Mesodermal cell (in vitro differentiated cells): ENCODE measurements around the gene PLXND1.

ENCODE experiments used
- H3K27ac ChIP-seq: 2 replicates; pipeline ENCODE4 v1.7.0; 2013; ENCODE audit warnings: mild to moderate bottlenecking, low read depth, low read length, moderate library complexity; ENCODE audit not compliant: severe bottlenecking
- H3K36me3 ChIP-seq: 2 replicates; pipeline ENCODE4 v1.7.1; 2013; ENCODE audit warnings: mild to moderate bottlenecking, low read length, moderate library complexity; ENCODE audit not compliant: control insufficient read depth, insufficient read depth
- H3K4me1 ChIP-seq: one replicate; pipeline ENCODE4 v1.7.1; 2013; ENCODE audit warnings: mild to moderate bottlenecking, low read length; ENCODE audit not compliant: insufficient read depth, control insufficient read depth, poor library complexity, severe bottlenecking
- H3K4me3 ChIP-seq: 2 replicates; pipeline ENCODE4 v1.7.0; 2013; ENCODE audit warnings: low read length, control low read depth, mild to moderate bottlenecking; ENCODE audit not compliant: insufficient read depth, poor library complexity, severe bottlenecking; ENCODE audit errors: extremely low read depth
- H3K9me3 ChIP-seq: 2 replicates; pipeline ENCODE4 v1.7.1; 2013; ENCODE audit warnings: mild to moderate bottlenecking, low read length, moderate library complexity; ENCODE audit not compliant: control insufficient read depth
- WGBS, 2 experiments: methylation state at CpG; one replicate each; pipeline ENCODE4 v1.1.5; 2013; ENCODE audit warnings: missing lambda C conversion rate in 2 of 2; ENCODE audit not compliant: insufficient coverage in 2 of 2; 5-methylcytosine and 5-hydroxymethylcytosine counted together

The PLXND1 gene

GRCh38 chr3:129571605-129572547 lies 34.6 kb downstream of the PLXND1 start:
- no peak overlapping the region for H3K4me3 ChIP-seq
- H3K36me3 ChIP-seq = peaks cover 94% of the 10 kb centered on the region
- WGBS, 2 experiments = 98% methylated on average over 19 to 22 of the region's 22 CpGs

DNA sequence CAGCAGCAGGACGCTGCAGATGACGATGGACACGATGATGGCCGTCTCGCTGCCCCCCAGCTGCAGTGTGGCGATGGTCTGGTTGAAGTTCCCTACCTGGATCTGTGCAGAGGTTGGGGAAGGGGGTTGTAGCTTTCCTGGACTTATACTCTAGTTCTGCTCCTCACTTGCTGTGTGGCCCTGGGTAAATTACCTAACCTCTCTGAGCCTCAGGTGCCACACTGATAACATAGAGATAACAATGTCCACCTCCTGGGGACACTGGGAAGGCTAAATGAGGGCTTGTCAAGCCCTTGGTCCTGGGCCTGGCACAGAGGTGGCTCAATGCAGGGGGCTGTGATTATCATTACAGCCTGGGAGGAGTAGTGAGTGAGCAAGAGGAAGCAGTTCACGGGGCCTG lies 36.6 kb downstream of the PLXND1 start:
- H3K4me1 ChIP-seq = no peaks in the 10 kb centered on the region
- WGBS, 2 experiments = 100% methylated on average over 2 to 6 of the region's 7 CpGs
- no peaks in the 10 kb centered on the region for H3K9me3 ChIP-seq
- no peak overlapping the region for H3K27ac ChIP-seq
- H3K36me3 ChIP-seq = peaks cover 94% of the 10 kb centered on the region
- H3K4me3 ChIP-seq = no peak overlapping the region

More at GRCh38 chr3:129571605-129572547, 34.6 kb downstream of the PLXND1 start:
- Histone ChIP-seq H3K27ac (no peak overlapping the region), H3K4me1 (no peaks in the 10 kb centered on the region), H3K9me3 (no peaks in the 10 kb centered on the region)

GRCh38 chr3:129567939-129568338 lies 38.5 kb downstream of the PLXND1 start:
- Histone ChIP-seq H3K27ac (no peak overlapping the region), H3K9me3 (no peaks in the 10 kb centered on the region), H3K4me1 (no peaks in the 10 kb centered on the region), H3K36me3 (peaks cover 94% of the 10 kb centered on the region), H3K4me3 (no peak overlapping the region)
- WGBS, 2 experiments = 88 to 95% methylated on average over 5 of the region's 6 CpGs

DNA sequence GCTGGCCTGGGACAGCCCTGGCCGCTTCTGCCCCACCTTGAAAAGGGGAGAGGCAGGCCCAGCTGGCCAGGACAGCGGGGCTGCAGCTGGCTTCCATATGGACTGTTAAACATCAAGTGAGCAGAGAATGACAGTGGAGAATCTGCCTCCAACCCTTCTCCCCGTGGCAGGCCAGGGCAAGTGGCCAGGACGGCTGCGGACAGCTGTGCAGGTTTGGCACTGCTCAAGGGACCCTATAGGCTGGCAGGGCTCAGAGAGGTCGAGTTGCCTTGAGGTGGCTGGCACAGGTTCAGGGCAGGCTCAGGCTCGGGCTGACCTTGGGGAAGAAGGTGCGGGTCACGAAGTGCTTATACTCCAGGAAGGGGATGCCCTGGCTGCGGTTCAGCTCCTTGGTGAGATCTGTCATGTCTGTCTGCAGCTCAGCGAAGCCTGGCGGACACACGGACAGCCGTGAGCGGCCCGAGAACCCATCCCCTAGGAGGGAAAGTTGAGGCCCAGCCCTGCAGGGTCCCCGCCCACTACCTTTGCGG lies 39.2 kb downstream of the PLXND1 start:
- peaks cover 95% of the 10 kb centered on the region for H3K36me3 ChIP-seq
- H3K27ac ChIP-seq = peak overlapping the region; percentile 10
- no peak overlapping the region for H3K4me3 ChIP-seq
- no peaks in the 10 kb centered on the region for H3K9me3 ChIP-seq
- peaks cover 4% of the 10 kb centered on the region for H3K4me1 ChIP-seq
- WGBS, 2 experiments = 94 to 97% methylated on average over 17 to 18 of the region's 18 CpGs

DNA sequence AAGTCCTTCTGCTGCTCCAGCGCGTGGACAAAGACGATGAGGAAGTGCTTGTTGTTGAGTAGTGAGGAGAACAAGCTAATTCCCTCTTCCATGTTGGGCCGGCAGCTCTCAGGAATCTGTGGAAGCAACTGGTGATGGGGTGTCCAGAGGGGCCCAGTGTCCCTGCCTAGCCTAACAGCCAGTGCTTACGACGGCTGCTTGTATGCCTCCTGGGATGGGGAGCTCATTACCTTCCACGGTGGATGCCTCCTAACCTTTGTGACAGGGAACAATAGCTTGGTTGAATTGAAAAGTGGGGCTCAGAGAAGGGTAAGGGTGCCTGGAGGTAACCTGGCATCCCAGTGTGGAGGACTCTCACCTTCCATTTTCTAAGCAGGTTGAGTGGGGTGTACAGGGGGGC lies 40.6 kb downstream of the PLXND1 start:
- Histone ChIP-seq H3K27ac (no peak overlapping the region), H3K4me3 (no peak overlapping the region), H3K36me3 (peaks cover 87% of the 10 kb centered on the region), H3K9me3 (no peaks in the 10 kb centered on the region), H3K4me1 (peaks cover 13% of the 10 kb centered on the region)
- 98 to 100% methylated on average over 7 of the region's 7 CpGs for WGBS, 2 experiments

DNA sequence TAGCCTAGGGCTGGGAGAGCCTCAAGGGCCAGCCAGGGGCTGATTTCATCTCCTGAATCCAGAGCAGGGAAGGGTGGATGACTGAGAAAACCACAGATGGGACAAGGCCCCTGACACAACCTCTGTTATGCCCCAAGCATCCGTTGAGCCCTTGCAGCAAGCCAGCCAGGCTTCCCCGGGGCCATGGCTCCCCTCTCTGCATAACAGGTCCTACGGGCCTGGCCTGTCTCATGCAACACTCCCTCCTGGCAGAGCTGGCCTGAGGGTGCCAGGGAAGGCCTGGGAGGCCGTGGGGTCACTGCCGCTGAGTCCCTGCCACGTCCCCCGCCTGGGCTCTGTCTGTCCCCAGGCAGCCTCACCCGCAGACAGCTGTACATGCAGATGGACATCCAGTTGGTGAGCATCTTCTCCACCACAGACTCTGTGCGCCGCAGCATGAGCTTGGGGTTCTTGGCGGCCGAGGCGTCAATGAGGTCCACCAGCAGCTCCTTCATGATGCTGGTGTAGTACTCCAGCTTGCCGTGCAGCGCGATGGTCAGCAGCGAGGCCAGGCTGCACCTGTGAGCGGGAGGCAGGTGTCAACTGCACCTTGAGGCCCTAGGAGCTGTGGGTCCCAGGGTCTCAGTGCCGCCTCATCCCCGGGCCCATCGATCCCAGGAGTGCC lies 41.4 kb downstream of the PLXND1 start:
- no peaks in the 10 kb centered on the region for H3K9me3 ChIP-seq
- WGBS, 2 experiments = 96% methylated on average over 13 to 21 of the region's 21 CpGs
- peaks cover 21% of the 10 kb centered on the region for H3K4me1 ChIP-seq
- no peak overlapping the region for H3K4me3 ChIP-seq
- H3K27ac ChIP-seq = peak overlapping the region; percentile 29
- H3K36me3 ChIP-seq = peaks cover 82% of the 10 kb centered on the region

- H3K27ac ChIP-seq = peak overlapping the region; percentile 1
- WGBS, 2 experiments = 88 to 97% methylated on average over 5 to 8 of the region's 8 CpGs
- peaks cover 83% of the 10 kb centered on the region for H3K36me3 ChIP-seq
- H3K9me3 ChIP-seq = no peaks in the 10 kb centered on the region
- peaks cover 28% of the 10 kb centered on the region for H3K4me1 ChIP-seq
- H3K4me3 ChIP-seq = no peak overlapping the region
Observed at GRCh38 chr3:129563850-129564535, 42.5 kb downstream of the PLXND1 start.

DNA sequence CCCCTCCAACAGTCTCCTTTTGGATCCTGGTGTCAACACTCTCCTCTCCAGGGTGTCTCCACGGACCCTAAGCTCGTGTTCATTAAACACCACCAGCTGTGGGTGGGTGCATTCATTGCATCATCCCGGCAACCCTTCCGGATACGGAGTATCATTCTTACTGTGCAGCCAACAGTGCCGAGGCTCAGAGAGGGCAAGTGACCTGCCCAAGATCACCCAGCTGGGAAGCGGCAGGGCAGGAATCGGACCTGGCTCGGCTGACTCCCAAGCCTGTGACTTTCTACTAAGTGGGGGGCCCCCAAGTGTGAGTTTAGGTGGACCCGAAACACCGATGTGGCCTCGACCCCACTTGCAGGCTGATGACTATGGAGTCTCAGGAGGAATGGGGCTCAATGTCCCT lies 43.1 kb downstream of the PLXND1 start:
- peaks cover 35% of the 10 kb centered on the region for H3K4me1 ChIP-seq
- 90 to 99% methylated on average over 12 of the region's 12 CpGs for WGBS, 2 experiments
- no peak overlapping the region for H3K4me3 ChIP-seq
- peaks cover 84% of the 10 kb centered on the region for H3K36me3 ChIP-seq
- no peaks in the 10 kb centered on the region for H3K9me3 ChIP-seq
- H3K27ac ChIP-seq = no peak overlapping the region

- 94 to 97% methylated on average over 19 of the region's 19 CpGs for WGBS, 2 experiments
- peaks cover 39% of the 10 kb centered on the region for H3K4me1 ChIP-seq
- H3K36me3 ChIP-seq = peaks cover 87% of the 10 kb centered on the region
- peak overlapping the region; percentile 41 for H3K27ac ChIP-seq
- no peaks in the 10 kb centered on the region for H3K9me3 ChIP-seq
- H3K4me3 ChIP-seq = no peak overlapping the region
Observed at GRCh38 chr3:129562803-129563202, 43.7 kb downstream of the PLXND1 start.

DNA sequence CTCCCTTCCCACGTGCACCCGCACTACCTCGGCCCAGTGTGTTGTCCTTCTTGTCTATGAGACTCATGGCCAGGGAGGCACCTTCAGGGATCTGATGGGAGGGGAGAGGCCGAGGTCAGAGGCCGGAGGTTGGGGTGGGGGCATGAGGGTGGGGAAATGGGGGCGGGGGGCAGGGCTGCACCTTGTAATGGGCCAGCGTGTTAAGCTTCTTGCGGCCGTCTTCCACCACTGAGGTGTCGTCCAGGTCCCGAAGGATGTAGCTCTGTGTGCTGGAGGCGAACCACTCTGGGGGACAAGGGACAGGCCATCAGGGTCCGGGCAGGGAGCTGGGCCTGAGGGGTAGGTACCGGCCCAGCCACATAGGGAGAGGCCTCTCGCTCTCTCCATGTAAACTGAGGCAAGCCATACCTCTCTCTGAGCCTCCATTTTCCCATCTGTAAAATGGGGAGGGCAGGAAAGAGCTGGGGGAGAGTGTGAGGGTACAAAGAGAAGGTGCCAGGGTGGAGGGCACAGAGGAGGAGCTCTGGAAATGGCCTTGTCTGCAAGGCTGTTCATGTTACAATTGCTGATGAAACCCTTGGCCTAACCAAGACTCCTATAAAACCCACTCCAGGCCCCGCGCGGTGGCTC lies 44.7 kb downstream of the PLXND1 start:
- H3K4me3 ChIP-seq = no peak overlapping the region
- H3K9me3 ChIP-seq = no peaks in the 10 kb centered on the region
- peaks cover 87% of the 10 kb centered on the region for H3K36me3 ChIP-seq
- peaks cover 47% of the 10 kb centered on the region for H3K4me1 ChIP-seq
- H3K27ac ChIP-seq = no peak overlapping the region
- WGBS, 2 experiments = 96 to 97% methylated on average over 9 to 11 of the region's 18 CpGs
